ENCODE results near the gene CCSER1. TPM values are rescaled to one million over a fixed set of nuclear protein-coding genes. Genes with fewer than 3 reads are reported as not detected.

Gene CCSER1
- total and polyA plus RNA-seq, 4 donors = 0.61 to 23.0 (median 3.8) TPM

- ATAC-seq (ENCODE audit: insufficient read depth, low FRiP score) = no peak
- Histone ChIP-seq H3K27ac (ENCODE audit: low read depth in 1 of 2, low read length in 1 of 2) (no peak overlapping the region), H3K9me3 (ENCODE audit: control insufficient read depth in 4 of 4, insufficient read depth in 3 of 4, low read length in 3 of 4) (no peaks in the 10 kb centered on the region), H3K36me3 (ENCODE audit: control insufficient read depth in 4 of 4, insufficient read depth in 4 of 4, low read length in 4 of 4) (no peaks in the 10 kb centered on the region), H3K4me1 (ENCODE audit: control insufficient read depth in 5 of 5, insufficient read depth in 5 of 5, low read length in 5 of 5) (no peaks in the 10 kb centered on the region), H3K4me3 (no peak overlapping the region), H3K9ac (ENCODE audit: insufficient read depth in 1 of 2, low read length in 2 of 2) (no peak overlapping the region), H3K27me3 (ENCODE audit: control insufficient read depth in 3 of 3, insufficient read depth in 3 of 3, low read length in 2 of 3) (no peaks in the 10 kb centered on the region)
- TF ChIP-seq, protein P1, sequence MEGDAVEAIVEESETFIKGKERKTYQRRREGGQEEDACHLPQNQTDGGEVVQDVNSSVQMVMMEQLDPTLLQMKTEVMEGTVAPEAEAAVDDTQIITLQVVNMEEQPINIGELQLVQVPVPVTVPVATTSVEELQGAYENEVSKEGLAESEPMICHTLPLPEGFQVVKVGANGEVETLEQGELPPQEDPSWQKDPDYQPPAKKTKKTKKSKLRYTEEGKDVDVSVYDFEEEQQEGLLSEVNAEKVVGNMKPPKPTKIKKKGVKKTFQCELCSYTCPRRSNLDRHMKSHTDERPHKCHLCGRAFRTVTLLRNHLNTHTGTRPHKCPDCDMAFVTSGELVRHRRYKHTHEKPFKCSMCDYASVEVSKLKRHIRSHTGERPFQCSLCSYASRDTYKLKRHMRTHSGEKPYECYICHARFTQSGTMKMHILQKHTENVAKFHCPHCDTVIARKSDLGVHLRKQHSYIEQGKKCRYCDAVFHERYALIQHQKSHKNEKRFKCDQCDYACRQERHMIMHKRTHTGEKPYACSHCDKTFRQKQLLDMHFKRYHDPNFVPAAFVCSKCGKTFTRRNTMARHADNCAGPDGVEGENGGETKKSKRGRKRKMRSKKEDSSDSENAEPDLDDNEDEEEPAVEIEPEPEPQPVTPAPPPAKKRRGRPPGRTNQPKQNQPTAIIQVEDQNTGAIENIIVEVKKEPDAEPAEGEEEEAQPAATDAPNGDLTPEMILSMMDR (IDR thresholded peaks at IDR 0.05; ENCODE audit: control extremely low read depth, extremely low read depth) = no peak
- DNase-seq = no peak
- WGBS, 2 donors = 83 to 95% methylated on average over 2 of the region's 2 CpGs
Measured at GRCh38 chr4:91268913-91269312, 1141.7 kb downstream of the CCSER1 start.

GRCh38 chr4:91279899-91280298, 1152.7 kb downstream of the CCSER1 start:
- DNase-seq (no peak), ATAC-seq (ENCODE audit: insufficient read depth, low FRiP score) (no peak)
- Histone ChIP-seq H3K27ac (ENCODE audit: low read depth in 1 of 2, low read length in 1 of 2) (no peak overlapping the region), H3K4me1 (ENCODE audit: control insufficient read depth in 5 of 5, insufficient read depth in 5 of 5, low read length in 5 of 5) (no peaks in the 10 kb centered on the region), H3K9ac (ENCODE audit: insufficient read depth in 1 of 2, low read length in 2 of 2) (no peak overlapping the region), H3K9me3 (ENCODE audit: control insufficient read depth in 4 of 4, insufficient read depth in 3 of 4, low read length in 3 of 4) (peaks cover 0 to 3% (median 0%) of the 10 kb centered on the region in 4 donors), H3K36me3 (ENCODE audit: control insufficient read depth in 4 of 4, insufficient read depth in 4 of 4, low read length in 4 of 4) (no peaks in the 10 kb centered on the region), H3K27me3 (ENCODE audit: control insufficient read depth in 3 of 3, insufficient read depth in 3 of 3, low read length in 2 of 3) (no peaks in the 10 kb centered on the region), H3K4me3 (no peak overlapping the region)
- 68 to 77% methylated on average over 2 of the region's 2 CpGs for WGBS, 2 donors
- TF ChIP-seq, protein P1 (IDR thresholded peaks at IDR 0.05; ENCODE audit: control extremely low read depth, extremely low read depth) = no peak

GRCh38 chr4:91280551-91281290, 1153.5 kb downstream of the CCSER1 start:
- peaks cover 0 to 3% (median 0%) of the 10 kb centered on the region in 4 donors for H3K9me3 ChIP-seq (ENCODE audit: control insufficient read depth in 4 of 4, insufficient read depth in 3 of 4, low read length in 3 of 4)
- H3K4me3 ChIP-seq = no peak overlapping the region
- TF ChIP-seq, protein P1 (IDR thresholded peaks at IDR 0.05; ENCODE audit: control extremely low read depth, extremely low read depth) = no peak
- H3K27me3 ChIP-seq (ENCODE audit: control insufficient read depth in 3 of 3, insufficient read depth in 3 of 3, low read length in 2 of 3) = no peaks in the 10 kb centered on the region
- no peaks in the 10 kb centered on the region for H3K4me1 ChIP-seq (ENCODE audit: control insufficient read depth in 5 of 5, insufficient read depth in 5 of 5, low read length in 5 of 5)
- no peak overlapping the region for H3K27ac ChIP-seq (ENCODE audit: low read depth in 1 of 2, low read length in 1 of 2)
- no peaks in the 10 kb centered on the region for H3K36me3 ChIP-seq (ENCODE audit: control insufficient read depth in 4 of 4, insufficient read depth in 4 of 4, low read length in 4 of 4)
- DNase-seq (no peak), ATAC-seq (ENCODE audit: insufficient read depth, low FRiP score) (no peak)
- WGBS, 2 donors = 64 to 82% methylated on average over 3 of the region's 3 CpGs
- H3K9ac ChIP-seq (ENCODE audit: insufficient read depth in 1 of 2, low read length in 2 of 2) = no peak overlapping the region
